ENCODE results near the gene DDX42.

GRCh38 chr17:63804328-63804727 lies 30.4 kb downstream of the DDX42 start:
- TF ChIP-seq CTCF (IDR thresholded peaks at IDR 0.05): no peak
- no peak for TF ChIP-seq EP300 (IDR thresholded peaks at IDR 0.05)
- TF ChIP-seq POLR2AphosphoS5 (IDR thresholded peaks at IDR 0.05): no peak
- no peak for TF ChIP-seq POLR2A (IDR thresholded peaks at IDR 0.05)

All from suprapubic skin (tissue), 4 donors.